ENCODE results near the gene SORT1. TPM values are rescaled to one million over a fixed set of nuclear protein-coding genes. Genes with fewer than 3 reads are reported as not detected.

Gene SORT1
- total RNA-seq, 1 experiment from 2014 or later: 28.3 TPM

GRCh38 chr1:109262231-109263055 is 135.3 kb downstream of the SORT1 start:
- no peak for DNase-seq (ENCODE audit: low read depth)

DNA sequence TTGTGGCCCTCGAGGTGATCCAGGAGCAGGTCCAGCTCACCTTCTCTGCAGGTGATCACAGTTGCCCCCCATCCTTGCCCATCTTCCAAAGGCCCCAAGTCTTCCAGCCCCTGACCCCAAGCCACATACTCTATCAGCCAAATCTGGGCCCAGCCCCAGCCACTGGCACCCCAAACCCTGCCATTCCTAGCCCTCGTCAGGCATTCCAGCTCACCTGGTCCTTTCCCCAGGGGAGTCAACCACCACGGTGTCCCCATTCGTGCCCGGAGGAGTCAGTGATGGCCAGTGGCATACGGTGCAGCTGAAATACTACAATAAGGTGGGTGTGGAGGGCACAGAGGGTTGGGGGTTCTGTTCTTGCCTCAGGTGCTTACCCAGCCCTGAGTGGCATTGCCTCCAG is 136.1 kb downstream of the SORT1 start:
- no peak for DNase-seq (ENCODE audit: low read depth)

- DNase-seq (ENCODE audit: low read depth): no peak
Measured at GRCh38 chr1:109261006-109261405, 136.7 kb downstream of the SORT1 start.

- no peak for DNase-seq (ENCODE audit: low read depth)
Measured at GRCh38 chr1:109259674-109260557, 137.8 kb downstream of the SORT1 start.

Other genes starting within 250 kb of the SORT1 start
- gene SARS1, start 184.0 kb downstream of the SORT1 start, total RNA-seq (2014; rRNA removed; shearing (Covaris generic)): 110 and 149 TPM in 2 replicates
- 3.7 and 6.9 TPM in 2 replicates for gene CELSR2, start 148.4 kb downstream of the SORT1 start, total RNA-seq (2014; rRNA removed; shearing (Covaris generic))
- 68.3 and 83.5 TPM in 2 replicates for gene PSRC1, start 114.8 kb downstream of the SORT1 start, total RNA-seq (2014; rRNA removed; shearing (Covaris generic))
- not detected in 2 replicates for gene MYBPHL, start 90.9 kb downstream of the SORT1 start, total RNA-seq (2014; rRNA removed; shearing (Covaris generic))
- 119 and 162 TPM in 2 replicates for gene PSMA5, start 28.5 kb upstream of the SORT1 start, total RNA-seq (2014; rRNA removed; shearing (Covaris generic))
- gene SYPL2, start 68.6 kb upstream of the SORT1 start, total RNA-seq (2014; rRNA removed; shearing (Covaris generic)): 0.05 TPM in 1 of 2 replicates, not detected in the other
- gene ATXN7L2, start 86.0 kb upstream of the SORT1 start, total RNA-seq (2014; rRNA removed; shearing (Covaris generic)): 2.4 and 5.0 TPM in 2 replicates
- 6.6 and 8.0 TPM in 2 replicates for gene CYB561D1, start 96.2 kb upstream of the SORT1 start, total RNA-seq (2014; rRNA removed; shearing (Covaris generic))
- gene AMIGO1, start 111.8 kb upstream of the SORT1 start, total RNA-seq (2014; rRNA removed; shearing (Covaris generic)): 1.1 and 2.4 TPM in 2 replicates
- not detected in 2 replicates for gene GPR61, start 142.0 kb upstream of the SORT1 start, total RNA-seq (2014; rRNA removed; shearing (Covaris generic))
- gene GNAI3, start 150.7 kb upstream of the SORT1 start, total RNA-seq (2014; rRNA removed; shearing (Covaris generic)): 11.1 and 14.8 TPM in 2 replicates
- 0.12 TPM in 1 of 2 replicates, not detected in the other for gene GNAT2, start 221.7 kb upstream of the SORT1 start, total RNA-seq (2014; rRNA removed; shearing (Covaris generic))
- gene AMPD2, start 221.9 kb upstream of the SORT1 start, total RNA-seq (2014; rRNA removed; shearing (Covaris generic)): 86.0 and 106 TPM in 2 replicates

Measured in M059J (cell line).